Limb (tissue), 2 donors: Measurements from ENCODE around the gene SPATS2.

Source experiments
- DNase-seq, 2 donors: peaks; one replicate each; pipeline ENCODE4 v3.0.0-alpha.2; 2016; ENCODE audit errors: extremely low spot score in 2 of 2

Gene SPATS2

DNA sequence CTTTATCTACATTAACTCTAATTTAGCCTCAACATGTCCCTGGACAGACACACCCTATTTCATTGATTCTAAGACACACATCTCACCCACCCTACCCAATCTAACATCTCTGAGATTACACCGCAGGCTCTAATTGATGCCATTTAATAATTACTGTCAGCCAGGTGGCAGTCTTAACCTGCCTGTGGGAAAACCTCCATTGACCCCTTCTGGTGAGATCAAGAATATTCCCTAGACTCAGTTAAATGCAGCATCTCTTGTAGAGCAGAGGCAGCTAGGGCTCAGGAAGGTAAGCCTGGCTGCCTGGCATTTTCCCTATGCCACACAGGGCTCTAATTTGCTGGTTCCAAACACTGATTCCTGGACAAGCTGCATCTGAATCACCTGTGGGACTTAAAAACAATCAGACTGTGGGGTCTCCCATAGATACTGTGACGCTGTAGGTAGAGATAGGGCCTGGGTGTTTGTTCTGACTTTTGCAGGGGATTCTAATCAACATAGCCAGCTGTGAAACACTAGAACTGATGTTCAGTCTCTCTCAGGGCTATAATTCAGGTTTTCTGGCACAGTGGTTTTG, 186.3 kb downstream of the SPATS2 start:
- DNase-seq = no peak

GRCh38 chr12:49554266-49554665, 187.0 kb downstream of the SPATS2 start:
- DNase-seq = no peak

DNA sequence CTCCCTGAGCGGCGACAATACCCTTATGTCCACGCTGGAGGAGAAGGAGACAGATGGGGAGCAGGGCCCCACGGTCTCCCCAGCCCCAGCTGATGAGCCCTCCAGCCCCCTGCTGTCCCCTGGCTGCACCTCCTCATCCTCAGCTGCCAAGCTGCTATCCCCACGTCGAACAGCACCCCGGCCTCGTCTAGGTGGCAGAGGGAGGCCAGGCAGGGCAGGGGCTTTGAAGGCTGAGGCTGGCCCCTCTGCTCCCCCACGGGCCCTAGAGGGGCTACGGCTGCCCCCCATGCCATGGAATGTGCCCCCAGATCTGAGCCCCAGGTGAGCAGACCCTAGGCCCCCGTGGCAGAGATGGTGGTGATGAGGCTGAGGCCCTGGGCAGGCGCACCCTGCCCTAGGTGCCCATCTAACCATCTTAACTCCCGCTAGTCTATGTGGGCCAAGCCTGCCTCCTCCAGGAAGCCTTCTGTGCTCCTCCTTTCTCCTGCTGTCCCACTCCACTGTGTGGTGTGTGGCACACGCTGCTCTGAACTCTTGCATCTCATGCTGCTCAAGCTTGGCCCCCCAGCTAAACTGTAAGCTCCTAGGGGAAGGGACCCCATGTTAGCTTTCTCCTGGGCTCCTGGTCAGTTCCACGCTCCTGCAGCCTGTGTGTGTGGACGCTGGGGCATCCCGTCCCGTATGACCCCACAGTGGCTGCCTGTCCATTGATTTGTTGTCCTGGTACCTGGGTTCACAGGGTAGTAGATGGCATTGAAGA, 188.5 kb downstream of the SPATS2 start:
- no peak for DNase-seq

DNA sequence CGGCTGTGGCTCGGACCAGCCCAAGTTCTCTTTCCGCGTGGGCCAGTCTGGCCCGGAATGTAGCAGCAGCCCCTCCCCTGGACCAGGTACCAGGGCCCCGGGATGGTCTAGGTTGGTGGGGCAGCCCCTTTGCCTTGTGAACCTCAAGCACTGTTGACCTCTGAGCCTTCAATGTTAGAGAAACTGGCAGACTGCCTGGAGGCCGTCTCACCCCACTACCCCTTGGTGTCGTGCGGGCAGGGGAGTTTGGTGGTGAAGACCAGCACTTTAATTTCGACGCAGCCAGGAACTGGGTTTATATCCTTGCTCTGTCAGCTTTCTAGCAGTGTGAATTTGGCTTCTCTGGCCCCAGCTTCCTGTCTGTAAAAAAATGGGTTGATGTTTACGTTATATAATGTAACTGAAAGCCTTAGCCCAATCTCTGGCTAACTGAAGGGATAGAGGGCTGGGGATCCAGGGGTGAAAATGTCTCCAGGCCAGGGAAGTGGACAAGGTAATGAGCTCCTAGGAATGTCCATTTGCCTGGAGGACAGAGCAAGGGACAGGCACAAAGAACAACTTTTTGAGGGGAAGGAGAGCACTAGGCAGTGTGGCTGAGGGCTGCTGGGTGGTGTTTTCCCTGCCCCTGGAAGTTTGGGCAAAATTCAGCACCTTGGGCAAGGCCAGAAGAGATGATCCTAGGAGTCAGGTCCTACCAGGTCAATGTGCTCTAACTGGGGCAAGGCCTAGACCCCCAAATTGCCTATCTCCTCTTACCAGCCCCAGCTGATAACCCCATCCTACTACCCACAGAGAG, 189.3 kb downstream of the SPATS2 start:
- no peak for DNase-seq

- no peak for DNase-seq
Measured at GRCh38 chr12:49557187-49557916, 190.1 kb downstream of the SPATS2 start.

GRCh38 chr12:49557917-49558215, 190.6 kb downstream of the SPATS2 start:
- DNase-seq = no peak

DNA sequence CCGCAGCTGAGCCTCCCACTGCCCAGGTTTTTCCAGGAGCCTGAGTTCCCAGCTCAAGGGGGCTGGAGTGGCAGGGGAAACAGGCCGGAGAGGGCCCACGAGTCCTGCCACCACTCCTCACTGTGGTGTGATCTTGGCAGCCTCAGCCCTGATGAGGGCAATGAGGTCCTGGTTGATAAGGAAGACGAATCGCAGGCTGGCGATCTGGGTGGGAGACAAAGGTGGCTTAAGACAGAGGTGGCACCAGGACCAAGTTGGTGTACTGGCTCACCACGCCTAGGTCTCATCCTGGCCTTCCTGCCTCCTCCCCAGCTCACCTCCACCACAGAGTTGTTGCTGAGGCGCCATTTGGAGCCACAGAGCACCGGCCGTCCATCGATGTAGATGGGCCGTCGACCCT, 191.3 kb downstream of the SPATS2 start:
- DNase-seq = no peak

DNA sequence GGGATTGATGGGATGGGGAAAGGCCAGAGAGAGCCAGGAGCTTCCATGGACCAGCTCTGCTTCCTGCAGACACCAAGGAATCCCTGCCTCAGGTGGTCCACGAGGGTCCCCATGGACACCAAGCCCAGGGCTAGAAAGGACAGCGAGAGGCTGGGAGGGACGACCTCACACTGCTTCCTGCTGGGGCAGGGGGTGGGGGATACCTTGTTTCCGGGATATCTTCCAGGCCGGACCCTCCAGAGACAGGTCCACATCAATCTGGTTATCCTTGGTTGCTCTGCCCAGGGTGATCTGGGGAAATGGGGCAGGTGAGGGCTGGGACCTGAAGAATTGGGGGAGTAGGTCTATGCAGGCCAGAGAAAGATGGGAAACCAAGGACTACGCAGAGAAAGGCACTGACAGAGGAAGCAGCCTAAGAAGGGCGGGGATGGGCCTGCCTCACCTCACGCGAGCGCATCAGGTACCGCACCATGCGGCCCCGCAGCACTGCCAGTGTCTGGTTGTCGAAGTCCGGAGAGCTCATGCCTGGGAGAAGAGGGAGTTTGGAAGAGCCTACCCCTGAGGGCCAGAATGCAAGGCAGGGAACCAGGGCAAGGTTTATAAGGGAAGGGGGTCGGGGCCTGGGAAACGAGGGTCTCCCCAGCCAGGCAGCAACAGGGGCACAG, 191.9 kb downstream of the SPATS2 start:
- no peak for DNase-seq

DNA sequence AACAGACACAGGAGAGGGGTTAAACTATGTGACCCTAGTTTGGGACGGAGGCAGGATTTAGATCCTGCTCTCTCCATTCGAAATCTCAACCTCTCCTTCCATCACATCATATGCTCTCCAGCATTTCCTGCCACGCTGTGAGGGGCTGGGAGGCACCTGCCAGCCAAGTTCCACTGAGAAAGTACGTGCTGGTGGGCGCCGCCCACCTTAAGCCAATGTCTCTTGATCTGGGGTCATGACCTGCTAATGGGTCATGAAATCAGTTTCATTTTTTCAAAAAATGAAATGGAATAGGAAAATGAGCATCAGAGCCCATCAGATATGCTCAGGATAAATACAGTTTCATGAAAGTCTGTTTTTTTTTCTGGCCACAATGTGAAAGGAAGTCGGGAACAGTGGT, 193.4 kb downstream of the SPATS2 start:
- no peak for DNase-seq

DNA sequence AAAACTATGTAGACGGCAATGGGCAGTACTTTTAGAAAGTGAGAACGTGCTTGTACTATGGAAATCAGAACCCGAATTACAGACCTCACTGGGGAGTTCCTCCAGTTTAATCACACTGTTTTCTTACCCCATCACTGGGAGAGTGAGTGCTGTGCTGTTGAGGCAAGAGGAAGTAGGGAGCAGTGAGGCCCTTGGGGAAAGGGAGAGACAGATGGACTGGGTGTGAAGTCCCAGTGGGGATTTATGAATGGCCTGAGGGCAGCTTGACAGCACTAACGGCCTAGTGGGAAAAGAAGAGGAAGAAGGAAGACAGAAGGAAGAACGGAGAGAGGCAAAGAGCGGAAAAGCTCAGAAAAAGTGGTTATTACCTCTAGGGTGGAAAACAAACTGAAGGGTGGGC, 195.0 kb downstream of the SPATS2 start:
- DNase-seq = no peak

DNA sequence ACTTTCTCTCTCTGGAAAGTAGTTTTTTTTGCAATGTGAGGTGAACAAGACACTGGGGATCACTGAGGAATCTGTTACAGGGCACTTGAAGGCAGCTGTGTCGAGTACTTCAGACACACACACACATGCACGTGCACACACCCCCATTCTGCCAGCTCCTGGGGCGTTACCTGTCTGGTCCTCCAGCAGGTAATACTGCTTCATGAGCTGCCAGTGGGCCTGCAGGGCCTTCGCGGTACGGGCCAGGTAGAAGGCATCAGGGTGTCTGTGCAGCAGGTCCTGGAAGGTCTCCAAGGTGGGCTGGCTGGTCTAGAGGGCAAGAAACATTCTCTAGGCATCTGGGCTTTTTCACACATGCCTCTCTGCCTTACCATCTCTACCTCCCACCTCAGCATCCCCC, 195.6 kb downstream of the SPATS2 start:
- no peak for DNase-seq

DNA sequence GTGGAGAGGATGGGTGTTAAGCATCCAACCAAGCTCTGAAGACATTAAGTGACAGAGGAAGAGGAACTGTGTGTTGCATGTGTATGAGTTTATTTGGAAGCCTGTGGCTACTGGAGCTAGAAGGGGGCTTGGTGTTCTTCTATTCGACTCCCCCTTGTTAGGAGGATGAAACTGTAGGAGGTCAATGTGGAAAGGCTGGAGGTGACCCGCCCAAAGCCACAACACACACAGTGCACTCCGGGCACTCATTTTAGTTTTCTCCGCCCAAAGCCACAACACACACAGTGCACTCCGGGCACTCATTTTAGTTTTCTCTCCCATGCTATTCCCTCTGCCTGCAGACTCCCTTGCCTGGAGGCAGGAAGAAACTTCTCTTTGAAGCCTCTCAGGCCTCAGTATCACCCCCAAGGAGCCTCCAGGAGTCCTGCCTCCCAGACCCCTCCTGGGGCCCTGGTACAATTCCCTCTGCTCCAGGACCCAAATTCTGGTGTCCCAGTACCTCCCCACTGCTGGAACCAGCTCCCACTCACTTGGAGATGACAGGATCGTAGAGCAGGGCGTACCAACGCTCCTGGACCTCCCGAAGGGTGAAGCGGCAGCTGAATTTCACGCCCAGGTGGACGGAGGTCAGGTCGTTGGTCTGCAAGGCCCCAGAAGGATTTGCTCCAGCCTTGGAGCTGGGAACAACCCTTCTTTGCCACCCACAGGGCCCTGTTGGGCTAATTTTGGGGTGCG, 196.9 kb downstream of the SPATS2 start:
- no peak for DNase-seq

GRCh38 chr12:49564686-49565405, 197.6 kb downstream of the SPATS2 start:
- DNase-seq = no peak

GRCh38 chr12:49565406-49566265, 198.4 kb downstream of the SPATS2 start:
- DNase-seq = no peak

DNA sequence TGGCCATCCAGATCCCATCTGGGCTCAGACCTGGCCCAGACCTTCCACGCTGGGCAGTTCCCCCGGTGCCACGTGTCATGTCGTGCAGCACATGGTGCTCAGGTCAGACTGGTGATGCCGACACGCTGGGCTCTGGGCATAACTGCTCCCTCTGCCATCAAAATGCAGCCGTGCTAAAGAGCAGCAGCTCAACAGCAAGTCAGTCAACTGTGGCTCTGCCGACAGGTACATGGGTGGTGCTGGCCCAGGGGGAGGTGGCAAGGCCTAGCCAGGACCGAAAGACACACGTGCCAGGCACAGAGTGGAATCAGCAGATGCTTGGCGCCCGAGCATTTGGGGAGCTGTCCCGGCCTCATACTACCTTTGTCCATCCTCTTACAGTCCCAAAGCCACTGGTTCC, 199.1 kb downstream of the SPATS2 start:
- DNase-seq = no peak

GRCh38 chr12:49567302-49567610, 200.0 kb downstream of the SPATS2 start:
- no peak for DNase-seq

DNA sequence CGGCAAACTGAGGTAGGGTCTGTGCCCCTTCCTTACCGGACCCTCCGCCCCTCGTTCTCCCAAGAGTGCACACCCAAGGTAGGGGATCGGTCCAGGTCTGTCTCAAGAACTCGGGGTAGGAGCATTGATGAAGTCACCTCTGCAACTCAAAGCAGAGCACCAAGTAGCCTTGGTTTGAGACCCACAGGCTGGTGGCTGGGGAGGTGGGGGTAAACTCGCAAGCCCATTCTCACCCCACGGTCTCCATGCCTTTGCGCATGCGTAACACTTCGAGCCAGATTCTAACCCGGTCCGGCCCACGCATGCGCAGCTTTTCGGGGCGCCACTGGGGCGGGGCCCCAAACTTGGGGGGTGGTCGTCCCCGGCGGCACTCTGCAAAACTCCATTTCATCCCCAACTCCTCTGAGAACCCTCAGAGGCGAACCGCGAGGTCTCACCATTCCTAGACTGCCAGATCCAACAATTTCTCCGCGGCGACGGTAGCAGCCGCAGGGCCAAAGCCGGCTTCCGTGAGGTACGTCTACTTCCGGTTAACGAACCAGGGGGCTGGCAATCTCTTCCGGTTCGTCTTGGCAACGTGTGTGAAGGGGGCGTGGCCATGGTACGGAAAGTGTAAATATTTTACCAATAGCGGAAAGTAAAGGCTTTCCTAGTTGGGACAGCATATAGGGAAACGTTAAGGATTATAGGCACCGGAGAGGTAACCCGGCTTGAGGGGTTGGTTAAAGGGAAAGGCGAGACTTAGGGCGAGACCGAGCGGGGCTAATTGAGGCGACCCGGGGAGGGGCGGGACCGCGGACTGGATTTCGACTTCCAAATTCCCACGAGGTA, 200.6 kb downstream of the SPATS2 start, which contains the start of gene MCRS1:
TSS of gene MCRS1 (minus strand) at position 532 of the 831 bp plus-strand sequence. CDS start 1,411 bp downstream, outside the sequence.
- DNase-seq = peak; percentile 92 to 96

DNA sequence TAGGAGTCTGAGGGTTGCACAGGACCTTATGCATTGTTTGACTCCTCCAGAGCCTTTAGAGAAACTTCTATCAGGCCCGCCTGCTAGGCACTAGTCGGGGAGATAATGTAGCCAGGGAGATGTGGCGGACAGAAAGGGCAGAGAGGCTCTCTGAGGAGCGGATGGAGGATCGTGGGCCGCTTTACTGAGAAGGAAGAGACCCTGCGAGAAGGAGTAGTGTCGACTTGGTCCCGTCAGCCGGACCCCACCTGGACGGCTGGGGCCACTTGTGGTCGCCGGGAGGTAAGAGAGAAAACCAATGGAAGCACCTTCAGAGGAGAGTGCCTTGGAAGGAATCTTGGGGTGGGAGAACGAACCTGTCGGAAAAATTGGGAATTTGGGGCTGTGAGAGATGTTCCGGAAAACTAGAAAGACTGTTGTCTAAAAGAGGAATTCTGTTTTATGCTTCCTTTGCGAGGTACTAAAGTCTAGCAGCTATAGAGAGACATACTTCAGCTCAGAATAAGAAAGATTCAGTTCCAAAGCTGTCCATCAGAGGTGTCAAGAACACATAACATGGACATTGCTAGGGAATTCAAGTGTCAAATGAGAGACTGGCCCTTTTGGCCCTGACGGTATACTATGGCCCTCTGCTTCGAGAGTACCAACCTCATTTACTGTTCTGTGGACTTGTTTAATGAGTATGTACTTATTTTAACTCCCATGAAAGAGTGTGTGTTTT, 201.3 kb downstream of the SPATS2 start:
- no peak for DNase-seq
